Mononuclear cell (primary cell): Measurements from ENCODE around the gene ZRANB1. TPM values are rescaled to one million over a fixed set of nuclear protein-coding genes. Genes with fewer than 3 reads are reported as not detected.
"Not testable (repeated sequence)": the region's sequence is repeated elsewhere in the genome, so short reads cannot be mapped to it uniquely, and the experiment has no call there.

ENCODE experiments used
- H3K27me3 ChIP-seq: 2 replicates; pipeline ENCODE4 v1.6.0; 2011; ENCODE audit warnings: low read length, control low read depth; ENCODE audit not compliant: insufficient read depth
- H3K4me1 ChIP-seq: 2 replicates; pipeline ENCODE4 v1.5.1; 2011; ENCODE audit warnings: mild to moderate bottlenecking, low read length, control low read depth; ENCODE audit not compliant: insufficient read depth
- H3K4me3 ChIP-seq: 2 replicates; pipeline ENCODE4 v1.5.1; 2011; ENCODE audit warnings: mild to moderate bottlenecking, low read length, moderate library complexity
- H3K9me3 ChIP-seq: 2 replicates; pipeline ENCODE4 v1.5.1; 2011; ENCODE audit warnings: low read depth, mild to moderate bottlenecking, control low read depth, low read length
- total RNA-seq: library from RNA; depleted of rRNA; stranded (reverse); fragments of >200 nt; gene quantifications from one replicate; pipeline ENCODE4 v1.2.3, GENCODE V29; 2012

ZRANB1 gene
- total RNA-seq, 1 donor = 46.2 TPM

- Histone ChIP-seq H3K4me3 (no peak overlapping the region), H3K9me3 (no peaks in the 10 kb centered on the region), H3K27me3 (no peaks in the 10 kb centered on the region), H3K4me1 (peaks cover 4% of the 10 kb centered on the region)
Measured at GRCh38 chr10:124967255-124967654, 25.3 kb downstream of the ZRANB1 start.

GRCh38 chr10:124971276-124971675 is 29.4 kb downstream of the ZRANB1 start:
- Histone ChIP-seq H3K4me3 (no peak overlapping the region), H3K27me3 (no peaks in the 10 kb centered on the region), H3K9me3 (no peaks in the 10 kb centered on the region), H3K4me1 (peaks cover 12% of the 10 kb centered on the region)

- H3K4me1 ChIP-seq = peaks cover 26% of the 10 kb centered on the region
- H3K9me3 ChIP-seq = no peaks in the 10 kb centered on the region
- H3K27me3 ChIP-seq = no peaks in the 10 kb centered on the region
- no peak overlapping the region for H3K4me3 ChIP-seq
Measured at GRCh38 chr10:124972637-124973036, 30.7 kb downstream of the ZRANB1 start.

GRCh38 chr10:124974131-124974530 is 32.2 kb downstream of the ZRANB1 start:
- Histone ChIP-seq H3K27me3 (no peaks in the 10 kb centered on the region), H3K4me1 (peaks cover 32% of the 10 kb centered on the region), H3K4me3 (no peak overlapping the region), H3K9me3 (no peaks in the 10 kb centered on the region)

- Histone ChIP-seq H3K4me1 (peaks cover 30% of the 10 kb centered on the region), H3K4me3 (no peak overlapping the region), H3K9me3 (no peaks in the 10 kb centered on the region), H3K27me3 (no peaks in the 10 kb centered on the region)
Measured at GRCh38 chr10:124975977-124976514, 34.1 kb downstream of the ZRANB1 start.

- H3K27me3 ChIP-seq = no peaks in the 10 kb centered on the region
- peaks cover 27% of the 10 kb centered on the region for H3K4me1 ChIP-seq
- no peaks in the 10 kb centered on the region for H3K9me3 ChIP-seq
- no peak overlapping the region for H3K4me3 ChIP-seq
Measured at GRCh38 chr10:124977161-124977560, 35.2 kb downstream of the ZRANB1 start.

- no peaks in the 10 kb centered on the region for H3K9me3 ChIP-seq
- no peak overlapping the region for H3K4me3 ChIP-seq
- H3K4me1 ChIP-seq = peaks cover 27% of the 10 kb centered on the region
- no peaks in the 10 kb centered on the region for H3K27me3 ChIP-seq
Measured at GRCh38 chr10:124977648-124978375, 35.9 kb downstream of the ZRANB1 start.

- no peak overlapping the region for H3K4me3 ChIP-seq
- no peaks in the 10 kb centered on the region for H3K27me3 ChIP-seq
- H3K9me3 ChIP-seq = no peaks in the 10 kb centered on the region
- H3K4me1 ChIP-seq = peaks cover 27% of the 10 kb centered on the region
Measured at GRCh38 chr10:124978376-124978725, 36.4 kb downstream of the ZRANB1 start.

GRCh38 chr10:124983321-124983720 is 41.4 kb downstream of the ZRANB1 start:
- H3K4me1 ChIP-seq = no peaks in the 10 kb centered on the region
- H3K4me3 ChIP-seq = no peak overlapping the region

GRCh38 chr10:124984376-124984775 is 42.5 kb downstream of the ZRANB1 start:
- no peaks in the 10 kb centered on the region for H3K27me3 ChIP-seq
- no peaks in the 10 kb centered on the region for H3K4me1 ChIP-seq
- no peaks in the 10 kb centered on the region for H3K9me3 ChIP-seq
- H3K4me3 ChIP-seq = no peak overlapping the region

More at GRCh38 chr10:124983321-124983720, 41.4 kb downstream of the ZRANB1 start:
- H3K27me3 ChIP-seq = no peaks in the 10 kb centered on the region
- H3K9me3 ChIP-seq = no peaks in the 10 kb centered on the region

GRCh38 chr10:124985162-124985561 is 43.2 kb downstream of the ZRANB1 start:
- H3K4me3 ChIP-seq = no peak overlapping the region
- no peaks in the 10 kb centered on the region for H3K4me1 ChIP-seq
- no peaks in the 10 kb centered on the region for H3K9me3 ChIP-seq
- no peaks in the 10 kb centered on the region for H3K27me3 ChIP-seq

GRCh38 chr10:124987788-124988187 is 45.9 kb downstream of the ZRANB1 start:
- Histone ChIP-seq H3K9me3 (no peaks in the 10 kb centered on the region), H3K4me3 (no peak overlapping the region), H3K27me3 (no peaks in the 10 kb centered on the region), H3K4me1 (no peaks in the 10 kb centered on the region)

- H3K4me1 ChIP-seq, H3K27me3 ChIP-seq, H3K9me3 ChIP-seq, H3K4me3 ChIP-seq: not testable (repeated sequence)
Measured at GRCh38 chr10:124988753-124989152, 46.8 kb downstream of the ZRANB1 start.

- no peaks in the 10 kb centered on the region for H3K27me3 ChIP-seq
- no peak overlapping the region for H3K4me3 ChIP-seq
- H3K9me3 ChIP-seq = no peaks in the 10 kb centered on the region
- H3K4me1 ChIP-seq = no peaks in the 10 kb centered on the region
Measured at GRCh38 chr10:124989526-124989925, 47.6 kb downstream of the ZRANB1 start.

GRCh38 chr10:124990671-124991625 is 49.0 kb downstream of the ZRANB1 start:
- Histone ChIP-seq H3K4me3 (no peak overlapping the region), H3K27me3 (no peaks in the 10 kb centered on the region), H3K9me3 (no peaks in the 10 kb centered on the region), H3K4me1 (no peaks in the 10 kb centered on the region)
